SIG-M5 treated with dmso at 0.1 percent for 504 hours (cell line): ENCODE data around the gene NUP35.

Source experiments
- DNase-seq: peaks from one replicate; lab custom pipeline; 2025; ENCODE audit not compliant: unreplicated experiment; lab: John Stamatoyannopoulos, UW

Gene NUP35

GRCh38 chr2:183207110-183207509, 82.9 kb downstream of the NUP35 start:
- no peak for DNase-seq

- DNase-seq = no peak
Observed at GRCh38 chr2:183209395-183210028, 85.3 kb downstream of the NUP35 start.
